Muscle layer of duodenum (tissue), 2 donors: Measurements from ENCODE around the gene WDR5.

Source experiments
- H3K27ac ChIP-seq: one replicate; pipeline ENCODE4 v1.7.0; 2013; ENCODE audit warnings: mild to moderate bottlenecking, low read length
- H3K27me3 ChIP-seq: one replicate; pipeline ENCODE4 v1.7.0; 2013; ENCODE audit warnings: low read depth, mild to moderate bottlenecking, control low read depth, low read length
- H3K36me3 ChIP-seq, 2 donors: one replicate each; pipeline ENCODE4 v1.7.0; 2013; ENCODE audit warnings: low read length in 2 of 2, control low read depth in 1 of 2, mild to moderate bottlenecking in 1 of 2; ENCODE audit not compliant: insufficient read depth in 2 of 2, control insufficient read depth in 1 of 2
- H3K4me1 ChIP-seq, 2 donors: one replicate each; pipeline ENCODE4 v1.7.0; 2013; ENCODE audit warnings: low read length in 2 of 2, mild to moderate bottlenecking in 2 of 2, control low read depth in 1 of 2, moderate library complexity in 1 of 2; ENCODE audit not compliant: insufficient read depth in 2 of 2, control insufficient read depth in 1 of 2
- H3K4me3 ChIP-seq, 2 donors: one replicate each; pipeline ENCODE4 v1.7.0; 2013; ENCODE audit warnings: low read length in 2 of 2, low read depth in 1 of 2, mild to moderate bottlenecking in 1 of 2
- H3K9me3 ChIP-seq, 2 donors: one replicate each; pipeline ENCODE4 v1.7.0; 2013; ENCODE audit warnings: low read length in 2 of 2, control low read depth in 1 of 2, mild to moderate bottlenecking in 1 of 2; ENCODE audit not compliant: control insufficient read depth in 1 of 2
- donor health status: healthy.

WDR5 gene

DNA sequence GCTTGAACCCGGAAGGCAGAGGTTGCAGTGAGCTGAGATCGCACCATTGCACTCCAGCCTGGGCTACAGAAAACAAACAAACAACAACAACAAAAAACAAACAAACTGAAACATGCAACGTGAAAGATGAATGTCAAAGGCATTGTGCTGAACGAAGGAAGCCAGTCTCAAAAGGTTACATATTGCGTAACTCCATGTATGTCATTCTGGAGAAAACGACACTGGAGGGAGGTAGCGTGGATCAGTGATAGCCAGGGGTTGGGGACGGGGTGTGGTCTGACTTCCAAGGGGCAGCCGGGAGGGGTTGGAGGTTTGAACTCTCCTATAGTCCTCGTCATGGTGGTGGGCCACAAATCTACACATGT is 12.1 kb upstream of the WDR5 start:
- Histone ChIP-seq H3K36me3 (no peaks in the 10 kb centered on the region), H3K9me3 (no peaks in the 10 kb centered on the region), H3K27ac (no peak overlapping the region), H3K27me3 (no peaks in the 10 kb centered on the region), H3K4me3 (no peak overlapping the region), H3K4me1 (no peaks in the 10 kb centered on the region)

DNA sequence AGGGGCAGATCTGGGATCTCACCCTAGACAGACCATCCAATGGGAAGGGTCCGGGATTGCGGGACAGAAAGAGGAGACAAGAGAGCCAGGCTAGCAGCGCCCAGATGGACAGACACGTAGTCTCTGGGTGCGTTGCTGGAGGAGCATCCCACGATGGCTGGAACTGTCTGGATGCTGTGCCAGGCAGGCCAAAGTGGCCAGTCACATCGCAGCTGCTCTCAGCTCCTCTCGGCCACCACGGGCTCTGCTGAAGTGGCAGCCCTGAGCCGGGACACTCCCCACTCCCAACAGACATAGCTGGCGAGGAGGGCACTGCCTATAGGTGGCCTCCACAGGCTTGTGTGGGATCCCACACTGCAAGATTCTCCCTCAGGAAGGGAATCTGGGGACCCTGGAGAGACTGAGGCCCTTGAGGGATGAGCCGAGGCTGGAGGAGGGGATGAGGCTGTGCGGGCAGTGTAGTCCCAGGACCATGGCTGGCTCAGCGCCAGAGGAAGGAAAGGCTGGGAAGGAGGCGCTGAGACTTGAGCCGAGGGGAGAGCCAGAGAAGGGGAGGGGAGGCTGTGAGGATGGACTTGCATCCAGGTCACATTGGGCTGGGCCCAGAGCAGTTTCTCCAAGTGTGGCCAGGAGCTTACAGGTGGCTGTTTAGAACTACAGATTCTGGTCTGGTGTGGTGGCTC is 10.3 kb upstream of the WDR5 start:
- Histone ChIP-seq H3K36me3 (no peaks in the 10 kb centered on the region), H3K27ac (no peak overlapping the region), H3K9me3 (no peaks in the 10 kb centered on the region), H3K4me3 (no peak overlapping the region), H3K27me3 (no peaks in the 10 kb centered on the region), H3K4me1 (no peaks in the 10 kb centered on the region)

DNA sequence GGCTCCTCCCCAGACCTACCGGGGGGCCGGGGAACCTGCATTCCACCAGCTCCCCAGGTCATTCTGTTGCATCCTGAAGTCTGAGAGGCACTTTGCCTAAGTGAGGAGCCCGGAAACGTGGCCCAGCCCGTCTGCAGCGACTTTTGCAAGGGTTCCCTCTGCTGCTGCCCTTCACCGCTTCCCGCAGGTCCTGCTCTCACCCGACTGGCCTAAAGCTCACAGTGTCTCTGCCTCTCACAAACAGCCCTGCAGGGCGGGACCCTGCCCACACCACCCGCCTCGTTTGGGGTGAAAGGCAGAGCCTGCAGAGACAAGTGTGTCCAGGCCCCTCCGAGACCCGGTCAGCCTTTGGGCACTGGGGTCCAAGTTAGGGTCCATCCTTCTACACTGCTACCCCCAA is 9.5 kb upstream of the WDR5 start:
- H3K9me3 ChIP-seq: no peaks in the 10 kb centered on the region
- H3K36me3 ChIP-seq: no peaks in the 10 kb centered on the region
- peaks cover 0 to 7% of the 10 kb centered on the region in 2 donors for H3K4me1 ChIP-seq
- H3K4me3 ChIP-seq: no peak overlapping the region
- H3K27ac ChIP-seq: no peak overlapping the region
- no peaks in the 10 kb centered on the region for H3K27me3 ChIP-seq

DNA sequence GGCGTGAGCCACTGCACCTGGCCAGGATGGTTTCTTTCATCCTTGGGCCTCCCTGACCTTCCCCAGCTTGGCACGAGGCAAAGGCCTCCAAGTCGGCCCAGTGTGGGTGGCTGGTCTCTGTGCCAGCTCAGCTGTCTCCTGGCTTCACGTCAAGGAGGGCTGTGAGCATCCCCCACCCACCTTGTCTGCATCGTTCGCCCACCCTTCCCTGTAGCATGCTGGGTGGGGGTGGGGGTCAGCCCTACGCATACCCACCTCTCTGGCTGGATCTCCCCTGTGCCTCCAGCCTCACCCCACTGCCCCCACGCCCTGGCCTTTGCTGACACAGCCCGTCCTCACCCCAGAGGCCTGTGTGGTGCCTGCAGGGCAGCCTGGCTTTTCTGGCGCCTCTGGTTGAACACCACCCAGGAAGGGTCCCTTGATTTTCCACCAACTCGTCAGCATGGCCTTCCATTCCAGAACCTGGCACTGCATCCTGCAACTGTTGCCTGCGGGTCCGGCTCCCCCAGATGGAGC is 8.8 kb upstream of the WDR5 start:
- Histone ChIP-seq H3K4me1 (peaks cover 0 to 8% of the 10 kb centered on the region in 2 donors), H3K27ac (no peak overlapping the region), H3K4me3 (no peak overlapping the region), H3K36me3 (no peaks in the 10 kb centered on the region), H3K9me3 (no peaks in the 10 kb centered on the region), H3K27me3 (no peaks in the 10 kb centered on the region)

DNA sequence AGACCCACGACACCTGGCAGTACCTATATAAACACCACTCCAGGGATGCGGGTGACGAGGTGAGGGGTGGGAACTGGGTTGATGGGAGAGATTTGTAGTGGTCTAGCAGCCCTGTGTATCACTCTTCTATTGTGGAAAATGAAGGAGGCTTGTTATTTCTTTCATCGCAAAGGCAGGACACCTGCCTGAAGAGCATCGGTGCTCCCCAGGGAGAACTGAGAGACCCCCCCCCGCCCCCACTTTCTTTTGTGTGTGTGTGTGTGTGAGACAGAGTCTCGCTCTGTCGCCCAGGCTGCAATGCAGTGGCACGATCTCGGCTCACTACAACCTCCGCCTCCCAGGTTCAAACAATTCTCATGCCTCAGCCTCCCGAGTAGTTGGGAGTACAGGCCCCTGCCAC is 8.3 kb upstream of the WDR5 start:
- Histone ChIP-seq H3K36me3 (no peaks in the 10 kb centered on the region), H3K27me3 (no peaks in the 10 kb centered on the region), H3K27ac (no peak overlapping the region), H3K9me3 (no peaks in the 10 kb centered on the region), H3K4me1 (peaks cover 0 to 8% of the 10 kb centered on the region in 2 donors), H3K4me3 (no peak overlapping the region)

DNA sequence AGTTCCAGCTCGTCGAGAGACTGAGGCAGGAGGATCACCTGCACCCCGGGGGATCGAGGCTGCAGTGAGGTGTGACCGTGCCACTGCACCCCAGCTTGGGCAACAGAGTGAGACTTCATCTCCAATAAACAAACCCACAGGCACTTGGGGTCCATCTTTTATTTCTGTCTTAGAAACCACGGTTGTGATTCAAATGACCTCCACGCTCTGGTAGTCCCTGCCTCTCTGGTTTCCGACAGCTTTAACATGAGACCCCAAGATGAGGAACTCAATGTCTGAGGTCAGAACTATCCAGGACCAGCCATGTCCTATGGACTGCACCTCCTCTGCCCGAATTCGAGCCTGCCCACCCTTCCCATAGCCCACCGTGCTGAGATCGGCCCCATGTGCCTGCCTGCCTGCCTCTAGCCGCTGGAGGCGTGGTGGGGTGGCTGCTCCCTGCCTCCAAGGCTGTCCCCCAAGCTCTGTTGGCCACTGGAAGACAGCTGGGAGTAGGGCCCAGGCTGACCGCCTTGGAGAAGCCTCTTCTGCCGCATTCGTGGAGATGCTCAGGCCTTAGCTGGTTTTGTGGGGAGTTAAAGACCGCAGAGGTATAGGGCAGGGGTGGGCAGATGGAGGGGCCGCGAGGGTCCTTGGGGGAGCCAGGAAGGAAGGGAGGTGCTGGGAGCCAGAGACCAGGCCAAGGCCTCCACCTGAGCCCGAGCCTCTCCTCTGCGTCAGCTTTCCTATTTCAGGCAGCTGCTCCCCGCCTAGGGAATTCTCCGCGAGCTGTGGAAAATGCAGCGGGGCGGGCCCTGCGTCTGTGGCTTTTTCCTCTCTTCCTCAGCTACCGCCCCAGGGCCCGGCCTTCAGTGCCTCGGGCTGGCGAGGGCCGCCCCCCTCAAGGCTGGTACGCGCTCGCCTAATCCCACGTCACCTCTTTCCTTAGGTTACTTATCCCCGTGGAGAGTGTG is 6.9 kb upstream of the WDR5 start:
- Histone ChIP-seq H3K4me1 (peaks cover 0 to 8% of the 10 kb centered on the region in 2 donors), H3K4me3 (no peak overlapping the region), H3K9me3 (no peaks in the 10 kb centered on the region), H3K27me3 (no peaks in the 10 kb centered on the region), H3K36me3 (no peaks in the 10 kb centered on the region), H3K27ac (no peak overlapping the region)

DNA sequence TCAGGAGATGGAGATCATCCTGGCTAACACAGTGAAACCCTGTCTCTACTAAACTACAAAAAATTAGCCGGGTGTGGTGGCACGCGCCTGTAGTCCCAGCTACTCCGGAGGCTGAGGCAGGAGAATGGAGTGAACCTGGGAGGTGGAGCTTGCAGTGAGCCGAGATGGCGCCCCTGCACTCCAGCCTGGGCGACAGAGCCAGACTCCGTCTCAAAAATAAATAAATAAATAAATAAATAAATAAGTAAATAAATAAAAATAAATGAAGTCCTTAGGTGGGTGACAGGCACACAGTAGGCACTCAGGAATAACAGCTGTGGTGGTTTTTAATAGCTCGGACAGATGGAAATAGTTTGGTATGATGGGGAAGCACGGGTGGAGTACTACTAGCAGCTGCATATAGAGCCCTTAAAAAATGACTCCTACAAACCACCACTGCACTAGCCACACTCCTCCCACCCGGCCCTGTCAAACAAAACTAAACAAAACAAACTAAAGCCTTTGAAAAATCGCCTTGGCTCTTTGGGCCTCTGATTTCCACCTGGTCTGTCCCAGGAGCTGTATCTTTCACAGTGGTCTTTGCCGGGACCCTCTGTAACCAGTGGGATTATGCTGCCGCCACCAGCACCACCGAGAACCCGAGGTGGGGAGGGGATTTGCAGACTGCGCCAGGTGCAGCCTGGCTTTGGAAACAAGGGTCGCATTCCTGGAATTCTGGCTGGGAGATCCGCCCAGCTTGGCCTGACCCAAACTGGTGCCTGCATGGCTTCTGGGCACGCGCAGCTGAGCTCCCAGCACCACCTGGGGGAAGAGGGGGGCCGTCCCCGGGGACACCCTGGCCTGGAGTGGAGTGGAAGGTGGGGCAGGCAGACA is 5.1 kb upstream of the WDR5 start:
- H3K27ac ChIP-seq: no peak overlapping the region
- no peaks in the 10 kb centered on the region for H3K36me3 ChIP-seq
- H3K9me3 ChIP-seq: no peaks in the 10 kb centered on the region
- H3K27me3 ChIP-seq: no peaks in the 10 kb centered on the region
- peaks cover 4 to 19% of the 10 kb centered on the region in 2 donors for H3K4me1 ChIP-seq
- no peak overlapping the region for H3K4me3 ChIP-seq

DNA sequence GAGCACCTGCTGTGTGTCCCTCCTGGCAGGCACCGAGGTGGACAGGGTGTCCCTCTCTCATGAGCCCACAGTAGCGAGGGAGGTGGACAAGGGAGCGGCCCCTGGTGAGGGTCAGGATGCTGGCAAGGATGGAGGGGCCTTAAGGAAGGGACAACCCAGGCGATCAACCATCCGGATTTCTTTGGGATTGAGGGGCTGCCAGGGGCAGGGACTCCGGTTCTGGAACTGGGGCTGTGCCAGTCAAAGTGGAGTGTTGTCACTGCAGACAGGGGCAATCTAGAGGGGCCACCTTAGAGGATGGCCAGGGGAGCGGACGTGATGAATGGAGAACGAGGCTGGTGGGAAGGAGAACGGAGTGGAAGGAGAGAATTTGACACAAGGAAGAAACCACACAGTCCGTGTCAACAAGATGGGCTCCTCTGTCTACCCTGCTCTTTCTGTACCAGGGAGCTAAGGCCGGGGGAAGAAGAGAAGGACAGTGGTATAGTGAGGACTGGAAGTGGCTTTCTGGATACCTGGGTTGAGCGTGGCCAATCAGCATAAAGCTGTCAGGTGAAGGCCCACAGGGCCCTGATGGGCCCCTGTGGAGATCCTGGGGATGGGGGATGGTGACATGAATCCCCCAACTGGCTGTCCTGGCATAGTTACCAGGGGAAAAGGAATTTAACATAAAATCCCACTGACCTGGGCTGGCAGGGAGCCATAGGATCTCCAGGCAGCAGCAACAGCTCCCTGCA is 4.2 kb upstream of the WDR5 start:
- Histone ChIP-seq H3K36me3 (no peaks in the 10 kb centered on the region), H3K9me3 (no peaks in the 10 kb centered on the region), H3K4me3 (no peak overlapping the region), H3K27ac (no peak overlapping the region), H3K4me1 (peaks cover 4 to 21% of the 10 kb centered on the region in 2 donors), H3K27me3 (no peaks in the 10 kb centered on the region)

DNA sequence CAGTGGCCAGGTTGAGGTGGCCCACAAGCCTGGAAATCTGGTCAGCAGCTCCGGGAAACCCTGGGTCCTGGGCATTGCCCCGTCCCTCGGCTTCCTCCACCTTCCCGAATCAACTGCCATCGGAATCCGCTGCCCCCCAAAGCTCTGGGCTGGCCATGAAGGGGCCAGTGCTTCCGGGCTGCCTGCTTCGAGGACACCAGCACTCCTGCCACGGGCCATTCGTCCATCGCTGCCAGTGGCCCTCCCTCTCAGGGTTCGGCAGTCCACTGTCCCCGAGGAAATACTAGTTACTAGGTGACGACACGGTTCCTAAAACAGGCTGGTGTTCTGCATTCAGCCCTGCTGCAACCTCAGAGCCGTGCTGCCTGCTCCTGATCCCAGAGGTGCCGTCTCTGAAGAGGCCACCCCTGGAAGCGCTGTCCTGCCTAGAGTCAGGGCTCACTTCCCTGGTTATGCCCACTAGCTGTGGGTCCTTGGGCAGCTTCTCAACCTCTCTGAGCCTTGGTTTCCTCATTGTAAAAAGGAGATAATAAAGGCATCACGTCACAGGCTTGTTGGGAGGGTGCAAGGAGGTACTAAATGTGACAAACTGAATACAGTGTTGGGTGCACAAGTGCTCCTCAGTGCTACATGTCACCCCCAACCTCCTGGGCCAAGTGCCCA is 3.5 kb upstream of the WDR5 start:
- Histone ChIP-seq H3K27me3 (no peaks in the 10 kb centered on the region), H3K4me3 (no peak overlapping the region), H3K9me3 (no peaks in the 10 kb centered on the region), H3K27ac (no peak overlapping the region), H3K4me1 (peaks cover 9 to 28% of the 10 kb centered on the region in 2 donors), H3K36me3 (no peaks in the 10 kb centered on the region)

DNA sequence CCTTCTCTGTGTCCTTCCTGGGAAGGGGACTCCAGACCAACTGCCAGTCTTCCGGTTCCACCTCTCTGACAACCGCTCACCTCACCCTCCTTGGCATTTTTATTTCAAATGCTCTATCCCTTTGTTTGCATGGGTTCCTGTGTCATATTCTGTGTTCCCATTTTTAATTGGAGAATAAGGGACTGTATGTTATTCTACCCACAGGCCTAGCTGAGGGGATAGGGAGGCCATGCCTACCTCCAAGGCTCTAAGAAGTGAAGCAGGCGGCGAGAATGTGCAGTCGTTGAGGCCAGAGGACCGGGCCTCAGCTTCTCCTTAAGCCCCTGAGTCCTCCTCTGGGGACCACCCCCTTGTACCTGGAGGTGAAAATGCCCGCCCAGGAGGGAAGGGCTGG is 936 bp upstream of the WDR5 start:
- peak overlapping the region; percentile 70 to 99 for H3K4me3 ChIP-seq
- H3K4me1 ChIP-seq: peaks cover 13 to 54% of the 10 kb centered on the region in 2 donors

More for the DNA sequence above, 936 bp upstream of the WDR5 start:
- Histone ChIP-seq H3K9me3 (no peaks in the 10 kb centered on the region), H3K27ac (peak overlapping the region; percentile 72), H3K27me3 (no peaks in the 10 kb centered on the region), H3K36me3 (no peaks in the 10 kb centered on the region)
